ENCODE data around the gene TP53TG5. TPM values are rescaled to one million over a fixed set of nuclear protein-coding genes. Genes with fewer than 3 reads are reported as not detected.
"Not testable (repeated sequence)": the region's sequence is repeated elsewhere in the genome, so short reads cannot be mapped to it uniquely, and the experiment has no call there.

Gene TP53TG5
- total and polyA plus RNA-seq, 2 of the 8 experiments (the other 6 are each of a cell fraction or from before 2014, with no cell fraction given) = not detected

- H3K9ac ChIP-seq (replicated peaks in 1 of 4; ENCODE audit: extremely low read depth in 1 of 4, low read depth in 3 of 4, low read length in 3 of 4) = not testable (repeated sequence)
- CTCF ChIA-PET (ENCODE audit: partially characterized antibody) = interaction anchor here (1.1 to 5.9 kb wide), 5 partner anchors 10 to 86 kb away, joined by 3 to 26 read pairs (median 8); partner anchors contain the start of gene SYS1
Measured at GRCh38 chr20:45350795-45351194, 27.3 kb downstream of the TP53TG5 start.

More at GRCh38 chr20:45350795-45351194, 27.3 kb downstream of the TP53TG5 start:
- not testable (repeated sequence) for H3K9me3 ChIP-seq (ENCODE audit: insufficient read depth in 2 of 2, low read depth in 1 of 2, low read length in 1 of 2); DNase-seq (ENCODE audit: low read depth in 1 of 2, low spot score in 2 of 2); H3K4me2 ChIP-seq (ENCODE audit: insufficient read depth in 1 of 2, low read depth in 2 of 2, low read length in 2 of 2); H4K5ac ChIP-seq (ENCODE audit: insufficient read length, low read depth, low read length); H4K8ac ChIP-seq (ENCODE audit: extremely low read depth, insufficient read depth, low read length); H4K20me1 ChIP-seq (replicated peaks in 1 of 2; ENCODE audit: control insufficient read depth in 1 of 2, insufficient read depth in 2 of 2, low read length in 2 of 2); H2BK12ac ChIP-seq (ENCODE audit: low read depth, low read length); FAIRE-seq; H3K18ac ChIP-seq (ENCODE audit: extremely low read depth, low read length); H3K79me1 ChIP-seq (ENCODE audit: low read depth, low read length); H2BK5ac ChIP-seq (ENCODE audit: low read depth, low read length); H2BK15ac ChIP-seq (ENCODE audit: low read length); H3K27me3 ChIP-seq (replicated peaks in 1 of 4; ENCODE audit: control insufficient read depth in 3 of 4, extremely low read depth in 1 of 4, insufficient read depth in 3 of 4, low read length in 3 of 4); H2AK5ac ChIP-seq (ENCODE audit: low read depth, low read length); H4K91ac ChIP-seq (replicated peaks; ENCODE audit: insufficient read length, low read length); H2BK20ac ChIP-seq (ENCODE audit: low read length); H3K36me3 ChIP-seq (ENCODE audit: control insufficient read depth in 2 of 4, insufficient read depth in 4 of 4, low read length in 3 of 4); H3K4me3 ChIP-seq (ENCODE audit: extremely low read depth in 1 of 4, insufficient read depth in 2 of 4, low read depth in 3 of 4, low read length in 4 of 4); H2AFZ ChIP-seq (ENCODE audit: low read length); H3K14ac ChIP-seq (ENCODE audit: insufficient read length); H2BK120ac ChIP-seq (replicated peaks; ENCODE audit: low read depth, low read length); H3K27ac ChIP-seq (ENCODE audit: low read depth, low read length); H3K23ac ChIP-seq (ENCODE audit: insufficient read length); H3K4ac ChIP-seq (replicated peaks; ENCODE audit: insufficient read length, low read depth, low read length); H3K56ac ChIP-seq (replicated peaks; ENCODE audit: insufficient read length, low read depth, low read length)
- Histone ChIP-seq H3K4me1 (replicated peaks in 1 of 4; ENCODE audit: control insufficient read depth in 3 of 4, insufficient read depth in 4 of 4, low read length in 3 of 4) (peaks cover 8 to 21% (median 16%) of the 10 kb centered on the region in 4 experiments), H3K23me2 (ENCODE audit: low read depth, low read length) (peaks cover 12% of the 10 kb centered on the region; the same call in 1 of the 2 replicates), H3K79me2 (ENCODE audit: control insufficient read depth in 1 of 2, insufficient read depth in 2 of 2, low read length in 2 of 2) (peaks cover 0 to 21% of the 10 kb centered on the region in 2 experiments; a peak in 2 of 4 replicates)
- POLR2A ChIA-PET (ENCODE audit: partially characterized antibody) = interaction anchor here (1.1 to 1.3 kb wide), 2 partner anchors 12 to 13 kb away, joined by 3 to 4 read pairs; partner anchors contain the start of gene SYS1
- 93% methylated on average over 10 of the region's 10 CpGs; no CpG with 5 or more reads in 1 of the 2 experiments for WGBS, 2 experiments (ENCODE audit: extremely low coverage in 1 of 2, insufficient coverage in 1 of 2, insufficient read length in 1 of 2, insufficient replicate concordance in 2 of 2, low coverage in 1 of 2, low lambda C conversion rate in 2 of 2, missing lambda C conversion rate in 1 of 2)

Data from H1 (cell line).